ENCODE measurements around the gene LSM3. TPM values are rescaled to one million over a fixed set of nuclear protein-coding genes. Genes with fewer than 3 reads are reported as not detected.

LSM3 gene
- total and polyA plus RNA-seq, 9 of the 15 experiments (the other 6 are each of a cell fraction or from before 2014, with no cell fraction given), result 33.8 to 203 (median 61.2) TPM

DNA sequence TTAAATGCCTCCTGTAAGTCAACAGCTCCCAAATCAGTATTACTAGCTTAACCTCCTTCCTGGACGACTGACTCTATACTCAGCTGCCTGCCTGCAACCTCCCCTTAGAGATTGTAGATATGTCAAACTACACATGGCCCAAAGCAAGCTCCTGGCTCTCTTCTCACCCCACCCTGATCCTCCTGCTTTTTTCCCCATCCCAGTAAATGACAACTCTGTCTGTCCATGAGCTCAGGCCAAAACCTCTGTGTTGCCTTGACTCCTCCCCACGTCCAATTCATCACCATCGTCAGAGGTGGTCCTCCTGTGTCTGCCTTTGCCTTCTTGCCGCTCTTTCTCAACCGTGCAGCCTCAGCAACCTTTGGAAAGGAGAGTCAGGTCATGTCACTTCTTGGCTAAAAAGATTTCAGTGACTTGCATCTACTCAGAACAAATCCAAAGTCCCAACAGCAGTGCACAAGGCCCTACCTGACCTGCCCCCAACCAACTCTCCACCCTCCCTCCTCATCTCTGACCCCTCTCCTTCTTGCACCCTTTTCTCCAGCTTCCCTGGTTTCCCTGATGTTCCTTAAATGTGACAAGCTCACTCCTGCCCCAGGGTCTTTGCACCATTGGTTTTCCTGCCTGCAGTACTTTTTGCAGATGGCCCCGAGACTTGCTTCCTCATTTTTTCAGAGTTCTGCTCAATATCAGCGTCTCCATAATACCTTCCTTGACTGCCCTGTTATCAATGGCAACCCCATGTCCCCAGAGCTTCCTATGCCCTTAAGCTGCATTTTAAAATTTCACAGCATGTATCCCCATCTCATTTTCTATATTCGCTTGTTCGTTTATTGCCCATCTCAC is 52.8 kb downstream of the LSM3 start:
- intact Hi-C loops (cut with micrococcal nuclease), result no loop called here
- 24% methylated on average over 9 of the region's 9 CpGs for WGBS (ENCODE audit: insufficient coverage, low coverage, missing lambda C conversion rate)
- Histone ChIP-seq H3K27ac (ENCODE audit: extremely low read depth, low read depth, low read length) (peak overlapping the region; percentile 90), H2AFZ (ENCODE audit: low read depth, low read length) (peak overlapping the region; percentile 75), H3K79me2 (ENCODE audit: control insufficient read depth, insufficient read depth, low read length) (no peaks in the 10 kb centered on the region), H3K4me1 (replicated peaks in 1 of 2; ENCODE audit: control insufficient read depth in 2 of 2, insufficient read depth in 2 of 2, low read length in 2 of 2) (peaks cover 38 to 66% of the 10 kb centered on the region in 2 experiments), H3K27me3 (ENCODE audit: control insufficient read depth in 2 of 2, insufficient read depth in 2 of 2, low read length in 2 of 2) (no peaks in the 10 kb centered on the region), H3K36me3 (ENCODE audit: control insufficient read depth, insufficient read depth, low read length) (no peaks in the 10 kb centered on the region; the same call in 1 of the 3 replicates), H4K20me1 (replicated peaks; ENCODE audit: control insufficient read depth, insufficient read depth, low read length) (no peaks in the 10 kb centered on the region), H3K4me2 (ENCODE audit: insufficient read depth, low read length) (peak overlapping the region; percentile 54), H3K4me3 (no peak overlapping the region), H3K9me1 (ENCODE audit: control insufficient read depth, insufficient read depth, low read length) (no peaks in the 10 kb centered on the region), H3K9me3 (replicated peaks; ENCODE audit: control insufficient read depth, insufficient read depth, low read depth, low read length) (peaks cover 23% of the 10 kb centered on the region), H3K9ac (ENCODE audit: insufficient read depth in 1 of 2, low read depth in 2 of 2, low read length in 2 of 2) (peak overlapping the region; percentile 46 to 66; a peak in 3 of 4 replicates)
- in situ Hi-C loops (cut with MboI), result no loop called here
- CTCF ChIA-PET (ENCODE audit: low intra/inter-chr PET ratio), result no interaction called here
- ATAC-seq, result peak; percentile 3; the same call in 2 of the 3 replicates
- peak in 1 of 4 experiments; percentile 59 for DNase-seq (ENCODE audit: extremely low read depth in 1 of 4, low spot score in 3 of 4)
- POLR2A ChIA-PET, result interaction anchor here (0.5 to 3.4 kb wide), 17 partner anchors 9 to 420 kb away, joined by 3 to 23 read pairs (median 4); partner anchors contain the start of genes CCDC174, CHCHD4 and TMEM43
- no TSS peak for BruUV-seq (replicated peaks)
- peak; percentile 56 for FAIRE-seq
- TF ChIP-seq RFX5 (IDR thresholded peaks at IDR 0.05; ENCODE audit: low read depth, low read length), result no peak
- no peak for TF ChIP-seq SAFB (IDR thresholded peaks at IDR 0.05; ENCODE audit: borderline replicate concordance, low read depth, low read length)
- TF ChIP-seq ARID2 (IDR thresholded peaks at IDR 0.05), result no peak
- TF ChIP-seq, protein P1, sequence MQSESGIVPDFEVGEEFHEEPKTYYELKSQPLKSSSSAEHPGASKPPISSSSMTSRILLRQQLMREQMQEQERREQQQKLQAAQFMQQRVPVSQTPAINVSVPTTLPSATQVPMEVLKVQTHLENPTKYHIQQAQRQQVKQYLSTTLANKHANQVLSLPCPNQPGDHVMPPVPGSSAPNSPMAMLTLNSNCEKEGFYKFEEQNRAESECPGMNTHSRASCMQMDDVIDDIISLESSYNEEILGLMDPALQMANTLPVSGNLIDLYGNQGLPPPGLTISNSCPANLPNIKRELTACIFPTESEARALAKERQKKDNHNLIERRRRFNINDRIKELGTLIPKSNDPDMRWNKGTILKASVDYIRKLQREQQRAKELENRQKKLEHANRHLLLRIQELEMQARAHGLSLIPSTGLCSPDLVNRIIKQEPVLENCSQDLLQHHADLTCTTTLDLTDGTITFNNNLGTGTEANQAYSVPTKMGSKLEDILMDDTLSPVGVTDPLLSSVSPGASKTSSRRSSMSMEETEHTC (IDR thresholded peaks at IDR 0.05), result no peak
- TF ChIP-seq TCFL5 (CRISPR knock-in tag; conservative IDR thresholded peaks at IDR 0.05), result no peak
- no peak for TF ChIP-seq ZNF197 (CRISPR knock-in tag; IDR thresholded peaks at IDR 0.05; ENCODE audit: low read depth)
- no peak for TF ChIP-seq RBM14 (IDR thresholded peaks at IDR 0.05; ENCODE audit: borderline replicate concordance, insufficient read depth, low read depth, low read length)
- TF ChIP-seq SMARCA5 (IDR thresholded peaks at IDR 0.05), result peak; percentile 73; the same call in 1 of the 2 replicates
- TF ChIP-seq ZNF592 (IDR thresholded peaks at IDR 0.05), result 0 out of 2 replicates have a peak, but pooled peaks have one; percentile 29
- no peak for TF ChIP-seq NCOR1 (IDR thresholded peaks at IDR 0.05)
- TF ChIP-seq CSDE1 (IDR thresholded peaks at IDR 0.05), result no peak
- no peak for TF ChIP-seq ETV1 (tag; conservative IDR thresholded peaks at IDR 0.05; ENCODE audit: low read depth)

Data from K562 (cell line).